ENCODE measurements around the gene PCDH9. TPM values are rescaled to one million over a fixed set of nuclear protein-coding genes. Genes with fewer than 3 reads are reported as not detected.

Gene PCDH9
- total RNA-seq, 1 donor from 2014 or later: 33.8 TPM

GRCh38 chr13:67008075-67008668 lies 222.0 kb downstream of the PCDH9 start:
- Mint-ChIP-seq H3K27me3 (ENCODE audit: unreplicated experiment) (no peaks in the 10 kb centered on the region), H3K4me3 (ENCODE audit: unreplicated experiment) (no peak overlapping the region), H3K36me3 (ENCODE audit: unreplicated experiment) (no peaks in the 10 kb centered on the region), H3K9me3 (ENCODE audit: unreplicated experiment) (no peaks in the 10 kb centered on the region), H3K4me1 (ENCODE audit: unreplicated experiment) (peaks cover 11% of the 10 kb centered on the region), H3K27ac (ENCODE audit: unreplicated experiment) (no peak overlapping the region)
- DNase-seq (ENCODE audit: extremely low spot score, unreplicated experiment): no peak
- TF ChIP-seq CTCF (IDR thresholded peaks at IDR 0.05): no peak

GRCh38 chr13:67004511-67004910 lies 225.6 kb downstream of the PCDH9 start:
- Mint-ChIP-seq H3K27me3 (ENCODE audit: unreplicated experiment) (no peaks in the 10 kb centered on the region), H3K9me3 (ENCODE audit: unreplicated experiment) (no peaks in the 10 kb centered on the region), H3K36me3 (ENCODE audit: unreplicated experiment) (no peaks in the 10 kb centered on the region), H3K27ac (ENCODE audit: unreplicated experiment) (no peak overlapping the region), H3K4me1 (ENCODE audit: unreplicated experiment) (peaks cover 11% of the 10 kb centered on the region), H3K4me3 (ENCODE audit: unreplicated experiment) (no peak overlapping the region)
- TF ChIP-seq CTCF (IDR thresholded peaks at IDR 0.05): no peak
- DNase-seq (ENCODE audit: extremely low spot score, unreplicated experiment): no peak

- no peak for DNase-seq (ENCODE audit: extremely low spot score, unreplicated experiment)
- Mint-ChIP-seq H3K4me1 (ENCODE audit: unreplicated experiment) (peaks cover 11% of the 10 kb centered on the region), H3K27me3 (ENCODE audit: unreplicated experiment) (no peaks in the 10 kb centered on the region), H3K36me3 (ENCODE audit: unreplicated experiment) (no peaks in the 10 kb centered on the region), H3K27ac (ENCODE audit: unreplicated experiment) (no peak overlapping the region), H3K4me3 (ENCODE audit: unreplicated experiment) (no peak overlapping the region), H3K9me3 (ENCODE audit: unreplicated experiment) (peaks cover 4% of the 10 kb centered on the region)
- no peak for TF ChIP-seq CTCF (IDR thresholded peaks at IDR 0.05)
These were observed 226.4 kb downstream of the PCDH9 start for GRCh38 chr13:67003743-67004142.

- no peak for DNase-seq (ENCODE audit: extremely low spot score, unreplicated experiment)
- Mint-ChIP-seq H3K36me3 (ENCODE audit: unreplicated experiment) (no peaks in the 10 kb centered on the region), H3K4me1 (ENCODE audit: unreplicated experiment) (no peaks in the 10 kb centered on the region), H3K27ac (ENCODE audit: unreplicated experiment) (no peak overlapping the region), H3K9me3 (ENCODE audit: unreplicated experiment) (peaks cover 8% of the 10 kb centered on the region), H3K27me3 (ENCODE audit: unreplicated experiment) (no peaks in the 10 kb centered on the region), H3K4me3 (ENCODE audit: unreplicated experiment) (no peak overlapping the region)
- no peak for TF ChIP-seq CTCF (IDR thresholded peaks at IDR 0.05)
These were observed 228.8 kb downstream of the PCDH9 start for GRCh38 chr13:67001363-67001762.

DNA sequence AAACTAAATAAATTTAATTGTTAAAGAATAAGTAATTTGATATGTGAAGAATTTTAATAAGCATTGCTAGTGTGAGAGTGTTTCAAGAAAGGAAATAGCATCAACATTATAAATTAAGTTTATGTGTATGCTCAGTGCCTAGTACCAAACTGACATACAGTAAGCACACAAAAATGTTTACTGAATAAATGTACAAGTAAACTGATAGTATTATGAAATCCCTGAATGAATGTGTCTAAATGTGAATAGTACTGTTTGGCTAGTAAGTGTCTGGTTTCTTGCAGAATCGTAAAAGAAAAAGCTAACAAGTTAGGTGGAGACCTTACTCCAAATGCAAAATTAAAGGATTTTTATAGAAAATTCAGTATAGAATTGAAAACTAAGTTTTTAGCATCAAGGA lies 233.6 kb downstream of the PCDH9 start:
- Mint-ChIP-seq H3K4me3 (ENCODE audit: unreplicated experiment) (no peak overlapping the region), H3K27ac (ENCODE audit: unreplicated experiment) (no peak overlapping the region), H3K36me3 (ENCODE audit: unreplicated experiment) (no peaks in the 10 kb centered on the region), H3K9me3 (ENCODE audit: unreplicated experiment) (peaks cover 8% of the 10 kb centered on the region), H3K4me1 (ENCODE audit: unreplicated experiment) (peaks cover 22% of the 10 kb centered on the region), H3K27me3 (ENCODE audit: unreplicated experiment) (no peaks in the 10 kb centered on the region)
- no peak for DNase-seq (ENCODE audit: extremely low spot score, unreplicated experiment)
- no peak for TF ChIP-seq CTCF (IDR thresholded peaks at IDR 0.05)
